GM18951 (cell line): ENCODE measurements around the gene DGLUCY.
"Not testable (repeated sequence)": the region's sequence is repeated elsewhere in the genome, so short reads cannot be mapped to it uniquely, and the experiment has no call there.

ENCODE experiments used
- POLR2A ChIP-seq: IDR thresholded peaks from 4 replicates; pipeline ENCODE4 v1.6.1; 2011; ENCODE audit warnings: mild to moderate bottlenecking; ENCODE audit not compliant: insufficient read length, insufficient read depth; ENCODE audit errors: extremely low read depth
- in situ Hi-C: fragments of 300-500 bp; cut with MboI; formaldehyde crosslinking; loops from one replicate; pipeline ENCODE4 v1.12.0; 2022; ENCODE audit warnings: low sequenced_read_pairs, mixed read lengths, inconsistent platforms; ENCODE audit not compliant: unreplicated experiment

DGLUCY gene

DNA sequence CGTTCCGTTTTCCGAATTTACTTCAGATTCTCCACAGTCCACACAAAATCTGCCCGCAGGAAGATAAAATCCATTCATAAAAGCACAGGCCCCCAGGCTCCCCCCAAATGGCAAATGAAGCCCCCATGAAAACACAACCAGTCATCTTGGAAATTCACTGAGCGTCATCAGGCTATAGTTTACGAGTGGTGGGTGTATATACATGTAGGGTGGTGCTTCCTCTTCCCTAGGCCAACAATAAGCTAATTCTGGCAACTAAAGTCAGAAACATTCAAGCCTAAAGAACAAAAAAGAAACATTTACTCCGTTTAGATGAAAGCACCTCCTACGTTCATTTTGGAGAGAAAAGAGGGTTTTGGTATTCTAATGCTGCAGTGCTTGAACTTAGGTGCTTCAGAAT is 124.8 kb downstream of the DGLUCY start:
- TF ChIP-seq POLR2A, result no peak
- in situ Hi-C loops, result no loop called here

- TF ChIP-seq POLR2A, result no peak
- in situ Hi-C loops, result no loop called here
These were observed 128.0 kb downstream of the DGLUCY start for GRCh38 chr14:91241863-91242262.

DNA sequence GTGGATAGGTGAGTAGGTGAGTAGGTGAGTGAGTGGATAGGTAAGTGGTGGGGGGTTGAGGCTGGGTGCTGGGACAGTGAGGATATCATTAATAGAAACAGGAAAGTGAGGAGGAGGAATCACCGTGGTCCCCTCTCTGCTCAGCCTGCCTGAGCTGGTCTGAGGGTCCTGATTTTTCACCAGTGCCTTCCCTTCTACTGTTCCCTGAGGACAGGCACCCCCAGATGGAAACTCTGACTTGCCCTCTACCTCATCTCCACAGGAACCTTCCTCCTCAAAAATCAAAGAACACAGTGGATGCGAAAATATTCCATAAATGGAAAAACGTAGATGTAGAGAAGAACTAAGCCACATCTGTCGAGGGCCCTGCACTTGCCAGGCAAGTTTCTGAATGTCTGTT is 128.8 kb downstream of the DGLUCY start:
- TF ChIP-seq POLR2A, result no peak
- in situ Hi-C loops, result no loop called here

DNA sequence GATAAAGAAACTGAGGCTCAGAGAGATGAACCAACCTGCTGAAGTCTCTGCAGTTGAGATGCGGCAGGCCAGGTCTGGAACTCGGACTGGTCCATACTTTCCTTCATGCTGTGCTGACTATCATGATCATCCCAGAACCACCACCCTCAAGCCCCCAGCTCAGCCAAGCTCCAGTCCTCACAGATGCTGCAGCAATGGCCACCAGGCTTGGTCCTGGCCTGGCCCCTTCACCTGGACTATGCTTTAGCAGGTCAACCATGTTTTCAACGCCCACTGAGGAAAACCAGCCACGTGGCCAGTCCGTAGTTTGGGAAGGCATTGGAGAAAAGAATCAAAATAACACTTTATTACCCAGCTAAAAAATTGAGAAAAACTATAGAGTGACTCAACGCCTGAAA is 129.2 kb downstream of the DGLUCY start:
- in situ Hi-C loops, result no loop called here
- no peak for TF ChIP-seq POLR2A

- no peak for TF ChIP-seq POLR2A
- in situ Hi-C loops, result no loop called here
These were observed 130.6 kb downstream of the DGLUCY start, which contains the start of gene GPR68 for GRCh38 chr14:91244501-91244901. Gene GPR68, minus strand, starts transcription at chr14:91244704. Its CDS starts 9,654 bp downstream, at chr14:91235050.

GRCh38 chr14:91245029-91245428 is 131.2 kb downstream of the DGLUCY start:
- no peak for TF ChIP-seq POLR2A
- in situ Hi-C loops, result no loop called here

- in situ Hi-C loops, result not testable (repeated sequence)
These were observed 131.7 kb downstream of the DGLUCY start for GRCh38 chr14:91245616-91246015.

DNA sequence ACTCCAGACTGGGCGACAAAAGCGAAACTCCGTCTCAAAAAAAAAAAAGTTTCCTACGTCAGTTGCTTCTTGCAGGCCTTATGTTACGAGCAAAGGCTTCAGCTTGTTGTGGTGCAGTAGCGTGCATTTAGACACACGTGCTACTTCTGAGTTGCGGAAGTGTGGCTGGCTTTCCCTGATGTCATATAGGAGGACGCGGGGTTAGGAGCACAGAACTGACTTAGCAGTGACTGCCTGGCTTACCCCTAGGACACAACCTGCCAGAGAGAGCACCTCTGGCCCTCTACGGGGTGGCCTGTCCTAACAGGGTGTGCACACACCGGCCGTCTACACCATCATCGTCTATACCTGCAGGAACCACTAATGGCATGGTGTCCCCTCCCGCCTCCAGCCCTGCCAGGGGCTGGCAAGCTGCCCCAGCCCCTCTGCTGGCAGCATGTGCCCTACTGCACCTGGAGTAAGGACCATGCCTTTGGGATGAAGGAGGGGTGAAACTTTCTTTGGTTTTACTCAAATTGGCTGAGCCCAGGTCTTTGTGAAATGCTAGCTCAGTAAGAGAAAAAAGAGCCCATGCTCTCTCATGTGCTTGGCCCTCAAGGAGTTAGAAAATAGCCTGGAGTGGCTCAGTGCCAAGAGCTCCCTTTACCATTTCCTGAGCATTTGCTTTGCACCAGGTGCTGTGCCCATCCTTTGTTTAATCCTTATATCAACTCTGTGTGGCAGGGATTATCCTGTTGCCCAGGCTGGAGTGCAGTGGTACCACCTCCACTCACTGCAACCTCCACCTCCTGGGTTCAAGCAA is 132.4 kb downstream of the DGLUCY start:
- in situ Hi-C loops, result no loop called here
- no peak for TF ChIP-seq POLR2A

GRCh38 chr14:91249841-91250616 is 136.2 kb downstream of the DGLUCY start:
- in situ Hi-C loops, result no loop called here

DNA sequence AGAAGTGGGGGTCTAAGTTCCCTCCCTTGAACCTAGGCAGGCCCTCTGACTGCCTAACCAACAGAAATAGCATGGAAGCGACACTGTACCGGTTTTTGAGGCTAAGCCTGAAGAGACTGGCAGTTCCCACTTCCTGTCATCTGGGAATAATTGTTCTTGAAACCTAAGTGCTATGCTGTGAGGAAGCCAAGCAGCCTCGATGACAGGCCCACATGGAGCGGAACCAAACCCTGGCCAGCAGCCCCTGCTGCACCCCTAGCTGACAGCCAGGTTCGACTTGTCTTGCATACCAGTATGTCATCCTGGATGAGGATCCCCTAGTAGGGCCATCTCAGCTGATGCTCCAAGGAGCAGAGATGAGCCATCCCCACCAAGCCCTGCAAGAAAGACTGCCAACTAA is 137.0 kb downstream of the DGLUCY start:
- no peak for TF ChIP-seq POLR2A
- in situ Hi-C loops, result no loop called here

More at GRCh38 chr14:91249841-91250616, 136.2 kb downstream of the DGLUCY start:
- TF ChIP-seq POLR2A, result peak; percentile 47

- peak; percentile 41 for TF ChIP-seq POLR2A
- in situ Hi-C loops, result no loop called here
These were observed 139.3 kb downstream of the DGLUCY start for GRCh38 chr14:91252871-91253794.

DNA sequence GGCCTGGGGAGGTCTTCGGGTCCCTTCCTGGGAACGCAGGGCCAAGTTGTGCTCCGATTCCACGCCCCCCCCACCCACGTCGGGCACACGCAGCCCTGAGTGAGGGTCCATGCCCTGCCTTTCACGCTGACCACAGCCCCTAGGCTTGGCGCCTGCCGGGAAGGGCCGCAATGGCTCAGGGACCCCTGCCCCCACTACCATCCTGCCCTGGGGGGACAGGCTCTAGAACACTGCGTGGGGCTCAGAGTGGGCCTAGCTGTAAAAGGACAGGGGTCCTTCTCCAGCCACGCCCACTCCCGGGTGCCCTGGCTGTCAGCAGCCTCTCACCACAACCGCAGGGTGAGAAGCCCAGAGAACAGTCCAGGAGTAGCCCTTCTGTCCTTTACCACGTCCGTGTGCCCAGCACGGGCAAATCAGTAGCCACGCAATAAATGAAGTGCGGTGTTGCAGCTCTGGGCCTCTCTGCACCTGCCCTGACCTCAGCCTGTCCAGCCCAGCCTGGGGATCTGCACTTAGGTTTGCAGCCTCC is 140.0 kb downstream of the DGLUCY start:
- no peak for TF ChIP-seq POLR2A
- in situ Hi-C loops, result no loop called here

GRCh38 chr14:91254461-91254860 is 140.6 kb downstream of the DGLUCY start:
- TF ChIP-seq POLR2A, result no peak
- in situ Hi-C loops, result no loop called here
